ENCODE data around the gene UTS2B.

GRCh38 chr3:191366675-191367074 is 36.3 kb upstream of the UTS2B start:
- no peak for TF ChIP-seq CTCF (IDR thresholded peaks at IDR 0.05)
- no peak for TF ChIP-seq POLR2A (IDR thresholded peaks at IDR 0.05)
